Measurements from ENCODE around the gene ZNF341.

Gene ZNF341

DNA sequence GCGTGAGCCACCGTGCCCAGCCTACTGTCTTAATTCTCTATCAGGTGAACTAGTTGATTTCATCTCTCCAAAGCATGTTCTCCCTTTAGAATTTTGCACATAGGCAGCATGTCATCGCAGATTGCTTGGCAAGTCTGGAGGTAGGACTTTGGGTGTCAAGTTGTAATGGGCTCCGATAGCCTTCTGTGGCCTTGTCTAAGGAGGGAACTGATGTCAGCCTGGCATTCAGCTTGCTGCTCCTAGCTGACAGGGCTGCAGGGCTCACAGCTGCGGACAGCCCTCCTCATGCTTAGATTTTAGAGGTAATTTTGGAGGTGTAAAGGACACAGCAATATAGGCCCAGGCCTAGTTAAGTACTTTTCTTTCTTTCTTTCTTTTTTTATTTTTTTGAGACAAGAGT is 90.6 kb downstream of the ZNF341 start:
- TF ChIP-seq, protein P1, sequence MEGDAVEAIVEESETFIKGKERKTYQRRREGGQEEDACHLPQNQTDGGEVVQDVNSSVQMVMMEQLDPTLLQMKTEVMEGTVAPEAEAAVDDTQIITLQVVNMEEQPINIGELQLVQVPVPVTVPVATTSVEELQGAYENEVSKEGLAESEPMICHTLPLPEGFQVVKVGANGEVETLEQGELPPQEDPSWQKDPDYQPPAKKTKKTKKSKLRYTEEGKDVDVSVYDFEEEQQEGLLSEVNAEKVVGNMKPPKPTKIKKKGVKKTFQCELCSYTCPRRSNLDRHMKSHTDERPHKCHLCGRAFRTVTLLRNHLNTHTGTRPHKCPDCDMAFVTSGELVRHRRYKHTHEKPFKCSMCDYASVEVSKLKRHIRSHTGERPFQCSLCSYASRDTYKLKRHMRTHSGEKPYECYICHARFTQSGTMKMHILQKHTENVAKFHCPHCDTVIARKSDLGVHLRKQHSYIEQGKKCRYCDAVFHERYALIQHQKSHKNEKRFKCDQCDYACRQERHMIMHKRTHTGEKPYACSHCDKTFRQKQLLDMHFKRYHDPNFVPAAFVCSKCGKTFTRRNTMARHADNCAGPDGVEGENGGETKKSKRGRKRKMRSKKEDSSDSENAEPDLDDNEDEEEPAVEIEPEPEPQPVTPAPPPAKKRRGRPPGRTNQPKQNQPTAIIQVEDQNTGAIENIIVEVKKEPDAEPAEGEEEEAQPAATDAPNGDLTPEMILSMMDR (IDR thresholded peaks at IDR 0.05; ENCODE audit: insufficient read depth, low read depth, low read length, missing control alignments) = no peak
- no peak overlapping the region for H3K4me3 ChIP-seq (ENCODE audit: low read depth, low read length)

GRCh38 chr20:33822991-33823390 is 91.2 kb downstream of the ZNF341 start:
- no peak for DNase-seq (ENCODE audit: low read depth)
- H3K4me3 ChIP-seq (ENCODE audit: low read depth, low read length) = no peak overlapping the region
- TF ChIP-seq, protein P1 (IDR thresholded peaks at IDR 0.05; ENCODE audit: insufficient read depth, low read depth, low read length, missing control alignments) = no peak

More for the DNA sequence above, 90.6 kb downstream of the ZNF341 start:
- no peak for DNase-seq (ENCODE audit: low read depth)

- DNase-seq (ENCODE audit: low read depth) = no peak
- no peak overlapping the region for H3K4me3 ChIP-seq (ENCODE audit: low read depth, low read length)
- TF ChIP-seq, protein P1 (IDR thresholded peaks at IDR 0.05; ENCODE audit: insufficient read depth, low read depth, low read length, missing control alignments) = no peak
Observed at GRCh38 chr20:33824852-33825251, 93.1 kb downstream of the ZNF341 start.

DNA sequence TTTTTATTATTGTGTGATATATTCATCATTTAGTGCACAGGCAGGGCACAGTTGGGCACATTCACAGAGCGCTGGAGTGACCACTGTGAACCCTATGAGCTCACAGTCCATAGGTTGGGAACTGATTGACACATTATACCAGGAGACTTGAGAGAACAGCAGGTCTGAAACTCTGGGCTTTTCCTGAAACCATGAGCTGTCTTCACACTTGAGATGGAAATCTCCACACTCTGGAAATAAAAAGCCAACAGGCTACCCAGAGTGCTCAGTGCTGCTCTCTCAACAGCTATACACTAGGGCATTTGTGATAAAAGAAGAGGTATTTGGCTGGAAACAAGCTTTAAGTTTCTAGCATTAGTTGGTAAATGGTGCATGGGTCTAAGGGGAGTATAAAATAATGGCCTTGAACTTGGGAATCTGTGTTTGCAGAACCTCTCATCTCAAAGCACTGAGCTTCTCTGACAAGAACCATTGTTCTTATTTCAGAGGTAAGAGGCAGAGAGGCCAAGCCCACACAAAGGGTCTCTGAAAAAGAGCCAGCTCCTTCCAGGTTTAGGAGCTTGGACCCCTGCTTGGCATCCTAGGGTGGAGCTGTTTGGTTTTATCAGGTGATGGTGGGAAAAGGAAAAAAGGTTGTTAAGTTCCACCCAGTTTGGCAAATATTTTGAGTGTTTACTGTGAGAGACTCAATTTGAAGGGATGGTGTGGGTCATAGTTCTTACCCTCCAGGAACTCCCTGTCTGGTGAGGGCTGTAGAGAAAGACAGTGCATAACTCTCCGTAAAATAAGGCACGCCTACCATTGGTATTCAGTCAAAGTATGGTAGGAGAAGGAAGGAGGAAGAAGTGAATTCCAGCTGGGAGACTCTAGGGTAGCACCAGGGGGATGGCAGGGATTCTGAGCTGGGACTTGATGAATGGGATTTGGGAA is 93.8 kb downstream of the ZNF341 start:
- no peak overlapping the region for H3K4me3 ChIP-seq (ENCODE audit: low read depth, low read length)
- TF ChIP-seq, protein P1 (IDR thresholded peaks at IDR 0.05; ENCODE audit: insufficient read depth, low read depth, low read length, missing control alignments) = no peak
- no peak for DNase-seq (ENCODE audit: low read depth)

DNA sequence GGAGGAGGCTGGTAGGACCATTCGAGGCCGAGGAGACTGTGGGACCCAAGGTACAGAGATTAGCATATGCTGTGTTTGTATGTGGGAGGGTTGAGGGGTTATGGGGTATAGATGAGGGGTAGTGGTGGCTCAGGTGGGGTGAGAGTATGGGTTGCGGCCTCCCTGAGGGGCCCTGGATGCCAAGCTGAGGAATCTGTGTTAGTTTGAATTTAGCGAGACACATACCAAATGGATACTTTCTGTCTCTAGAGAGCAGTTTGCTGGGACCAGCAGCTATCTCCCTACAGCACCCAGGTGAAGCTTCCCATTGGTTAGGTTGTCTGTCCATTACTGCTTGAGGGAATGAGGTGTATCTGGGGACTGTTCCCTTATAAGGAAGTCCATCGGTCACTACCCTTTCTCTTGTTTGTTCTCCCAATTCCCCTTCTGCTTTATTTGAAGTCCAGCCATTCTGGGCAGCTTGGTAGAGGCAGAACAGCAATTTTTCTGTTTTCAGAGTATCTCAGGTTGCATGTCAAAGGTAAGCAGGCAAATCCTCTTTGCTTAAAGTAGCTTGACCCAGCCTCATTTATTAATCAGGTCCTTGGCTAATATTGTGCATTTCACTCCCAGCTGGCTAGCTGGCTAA is 94.6 kb downstream of the ZNF341 start:
- H3K4me3 ChIP-seq (ENCODE audit: low read depth, low read length) = no peak overlapping the region
- TF ChIP-seq, protein P1 (IDR thresholded peaks at IDR 0.05; ENCODE audit: insufficient read depth, low read depth, low read length, missing control alignments) = no peak
- no peak for DNase-seq (ENCODE audit: low read depth)

DNA sequence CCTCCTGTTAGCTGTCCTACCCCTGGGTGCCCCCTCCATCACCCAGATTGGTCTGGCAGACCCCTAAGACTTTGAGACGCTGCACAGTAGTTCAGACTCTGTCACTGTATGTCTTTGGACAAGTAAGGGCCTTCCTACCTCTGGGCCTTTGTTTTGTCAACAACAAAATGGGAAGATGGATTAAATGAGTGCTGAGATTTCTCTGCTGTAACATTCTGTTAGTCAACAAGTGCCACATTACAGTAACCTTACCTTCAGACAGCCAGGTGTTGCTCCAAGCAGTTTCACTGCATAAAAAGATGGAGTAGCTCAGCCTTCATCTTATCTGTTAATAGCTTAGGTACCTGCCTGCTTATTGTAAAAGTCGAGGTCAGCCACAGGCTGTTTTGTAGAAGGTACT is 95.3 kb downstream of the ZNF341 start:
- no peak overlapping the region for H3K4me3 ChIP-seq (ENCODE audit: low read depth, low read length)
- TF ChIP-seq, protein P1 (IDR thresholded peaks at IDR 0.05; ENCODE audit: insufficient read depth, low read depth, low read length, missing control alignments) = no peak
- no peak for DNase-seq (ENCODE audit: low read depth)
